ENCODE results near the gene TAF5L.

Gene TAF5L

GRCh38 chr1:229547542-229547941 lies 78.4 kb downstream of the TAF5L start:
- Mint-ChIP-seq H3K36me3 (ENCODE audit: low read depth) (peaks cover 49% of the 10 kb centered on the region), H3K4me3 (no peak overlapping the region), H3K27ac (no peak overlapping the region), H3K27me3 (ENCODE audit: low read depth, poor library complexity) (no peaks in the 10 kb centered on the region), H3K4me1 (peaks cover 21% of the 10 kb centered on the region), H3K9me3 (no peaks in the 10 kb centered on the region)
- TF ChIP-seq CTCF (IDR thresholded peaks at IDR 0.05): no peak
- DNase-seq: no peak

- H3K27ac Mint-ChIP-seq: no peak overlapping the region
- H3K9me3 Mint-ChIP-seq: no peaks in the 10 kb centered on the region
- no peak overlapping the region for H3K4me3 Mint-ChIP-seq
- peaks cover 66% of the 10 kb centered on the region for H3K36me3 Mint-ChIP-seq (ENCODE audit: low read depth)
- DNase-seq: no peak
- no peaks in the 10 kb centered on the region for H3K27me3 Mint-ChIP-seq (ENCODE audit: low read depth, poor library complexity)
- TF ChIP-seq CTCF (IDR thresholded peaks at IDR 0.05): no peak
- H3K4me1 Mint-ChIP-seq: peaks cover 2% of the 10 kb centered on the region
These were observed 81.3 kb downstream of the TAF5L start for GRCh38 chr1:229544587-229544986.
